Bone marrow (tissue), 2 donors: ENCODE measurements around the gene PPP2R2D.

ENCODE experiments used
- DNase-seq, 2 donors: peaks; one replicate each; lab custom pipeline; 2025; lab: John Stamatoyannopoulos, UW

Gene PPP2R2D

GRCh38 chr10:131929122-131929845 is 28.5 kb downstream of the PPP2R2D start:
- no peak for DNase-seq

DNA sequence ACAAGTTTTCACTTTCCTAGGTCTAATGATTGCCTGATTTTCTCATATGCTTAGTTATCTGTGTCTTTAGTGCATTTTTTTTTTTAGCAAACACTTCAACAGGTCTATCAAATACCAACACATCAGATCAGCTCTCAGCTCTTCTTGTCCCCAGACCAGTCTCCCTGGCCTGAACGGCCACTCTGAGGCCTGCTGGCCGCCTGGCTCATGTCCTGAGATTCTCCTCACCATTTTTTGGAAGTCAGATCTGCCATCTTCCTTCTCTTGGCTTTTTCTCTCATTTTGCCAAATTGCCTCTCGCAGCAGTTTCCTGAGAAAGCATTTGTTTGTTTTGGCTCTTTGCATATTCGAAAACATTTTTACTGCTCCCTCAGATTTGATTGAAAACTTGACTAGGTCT is 29.3 kb downstream of the PPP2R2D start:
- no peak for DNase-seq

DNA sequence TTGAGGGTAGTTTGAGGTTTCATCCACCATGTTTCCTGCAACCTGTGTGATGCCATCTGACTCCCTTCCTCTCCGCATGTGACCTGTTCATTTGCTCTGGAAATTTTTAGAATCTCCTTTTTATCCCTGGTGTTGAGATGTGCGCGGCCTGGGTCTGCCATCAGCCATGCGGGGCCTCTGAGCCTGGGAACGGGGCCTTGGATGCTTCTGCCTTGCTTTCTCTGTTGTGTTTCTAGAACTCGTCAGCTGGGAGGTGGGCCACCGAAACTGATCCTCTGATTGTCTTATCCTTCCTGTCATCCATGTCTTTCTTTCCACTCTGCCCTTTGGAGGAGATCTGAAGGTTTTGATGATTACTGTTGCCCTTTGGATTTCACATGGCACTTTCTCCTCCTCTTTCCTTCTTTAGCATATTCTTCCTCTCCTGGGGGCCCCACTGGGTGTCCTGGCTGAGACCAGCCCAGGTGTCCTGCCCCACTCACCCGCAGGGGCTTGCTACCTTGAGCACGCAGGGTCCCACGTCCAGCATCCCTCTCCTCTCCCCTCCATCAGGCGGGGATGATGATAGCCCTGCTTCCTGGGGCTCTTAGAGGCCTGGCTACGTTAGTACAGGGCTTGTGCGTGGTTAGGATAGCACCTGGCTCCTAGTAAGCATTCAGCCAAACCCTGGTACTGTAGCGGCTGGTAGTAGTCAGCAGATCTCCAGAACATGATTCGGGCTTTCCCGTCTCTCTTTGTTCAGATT is 29.9 kb downstream of the PPP2R2D start:
- no peak for DNase-seq

GRCh38 chr10:131931981-131932380 is 31.2 kb downstream of the PPP2R2D start:
- DNase-seq = no peak

DNA sequence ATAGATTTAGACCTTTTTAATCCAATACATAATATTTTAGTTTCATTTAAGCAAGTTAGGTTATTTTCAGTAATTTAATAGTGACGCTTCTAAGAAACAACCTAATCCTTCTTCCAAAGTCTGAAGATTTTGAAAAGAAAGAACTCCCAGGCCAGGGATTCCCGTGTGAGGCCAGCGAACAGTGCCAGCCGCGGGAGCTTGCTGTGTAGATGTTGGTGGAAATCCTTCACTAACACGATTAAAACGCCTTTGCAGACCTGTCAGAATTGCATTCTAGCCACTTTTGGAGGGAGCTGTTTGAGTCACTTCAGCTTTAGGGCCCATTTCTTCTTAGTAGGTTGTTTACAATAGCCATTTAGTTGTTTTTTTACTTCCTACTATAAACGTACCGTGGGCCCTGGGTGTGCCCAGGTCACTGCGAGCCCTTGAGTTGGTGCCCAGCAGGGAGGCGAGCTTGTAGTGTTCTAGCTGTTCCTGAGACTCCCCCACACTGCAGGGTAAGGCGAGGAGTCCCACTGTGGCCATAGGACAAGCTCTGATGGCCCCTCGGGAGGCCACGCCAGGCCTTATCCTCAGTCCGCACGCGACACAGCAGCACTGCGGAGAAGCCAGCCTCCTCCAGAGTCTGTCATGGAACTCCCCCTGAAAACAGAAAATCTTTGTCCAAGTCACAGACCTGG is 32.3 kb downstream of the PPP2R2D start:
- DNase-seq = no peak

GRCh38 chr10:131933696-131934086 is 32.9 kb downstream of the PPP2R2D start:
- no peak for DNase-seq

- no peak for DNase-seq
These were observed 34.0 kb downstream of the PPP2R2D start for GRCh38 chr10:131934769-131935168.

DNA sequence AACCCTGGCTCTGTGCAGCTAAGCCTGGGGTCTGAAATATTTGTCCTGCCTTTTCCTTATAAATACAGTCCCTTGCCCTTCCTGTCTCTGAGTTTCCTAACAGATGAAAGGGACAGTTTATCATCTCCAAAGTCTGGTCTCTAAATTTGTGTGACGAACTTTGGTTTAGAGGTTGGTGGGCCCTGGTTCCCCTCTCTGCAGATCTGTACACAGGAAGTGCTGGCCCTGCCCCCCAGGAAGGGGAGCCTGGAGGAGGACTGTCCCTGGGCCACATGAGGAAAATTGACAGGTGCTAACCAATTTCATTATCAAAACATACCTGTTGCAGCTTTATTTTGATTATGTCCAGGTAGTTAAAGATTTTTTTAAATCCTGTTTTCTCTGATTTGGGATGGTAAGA is 34.5 kb downstream of the PPP2R2D start:
- no peak for DNase-seq

- DNase-seq = no peak
These were observed 35.5 kb downstream of the PPP2R2D start for GRCh38 chr10:131936294-131936693.

GRCh38 chr10:131936736-131937135 is 35.9 kb downstream of the PPP2R2D start:
- DNase-seq = no peak

DNA sequence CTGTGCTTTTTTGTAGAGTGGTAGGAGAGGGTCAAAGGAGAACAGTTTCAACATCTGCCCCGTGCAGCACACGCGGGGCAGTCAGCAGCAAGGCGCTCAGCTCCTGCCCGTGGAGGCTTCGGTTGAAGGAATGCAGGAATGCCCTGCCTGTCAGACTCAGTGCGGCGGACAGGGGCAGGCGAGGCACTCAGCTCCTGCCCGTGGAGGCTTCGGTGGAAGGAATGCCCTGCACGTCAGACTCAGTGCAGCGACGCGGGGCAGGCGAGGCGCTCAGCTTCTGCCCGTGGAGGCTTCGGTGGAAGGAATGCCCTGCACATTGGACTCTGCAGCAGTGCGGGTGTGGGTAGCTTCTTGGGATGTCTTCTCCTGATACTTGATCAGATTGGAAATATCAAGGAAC is 37.0 kb downstream of the PPP2R2D start:
- DNase-seq = no peak

DNA sequence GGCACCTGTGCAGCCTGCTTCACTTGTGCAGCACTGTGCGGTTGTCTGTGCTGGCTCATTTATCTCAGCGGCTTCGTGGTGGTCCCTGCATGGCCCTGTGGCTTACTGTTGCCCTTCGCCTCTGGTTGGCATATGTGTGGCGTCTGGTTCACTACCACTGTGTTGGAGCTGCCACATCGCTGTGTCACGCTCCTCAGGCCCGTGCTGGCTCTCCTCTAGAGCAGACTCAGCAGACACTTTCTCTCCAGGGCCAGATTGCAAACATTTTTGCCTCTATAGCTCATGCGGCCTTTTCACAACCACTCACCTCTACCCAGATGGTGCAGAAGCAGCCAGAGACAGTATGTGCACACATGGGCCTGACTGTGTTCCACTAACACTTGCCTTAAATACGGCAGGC is 37.9 kb downstream of the PPP2R2D start:
- DNase-seq = no peak

DNA sequence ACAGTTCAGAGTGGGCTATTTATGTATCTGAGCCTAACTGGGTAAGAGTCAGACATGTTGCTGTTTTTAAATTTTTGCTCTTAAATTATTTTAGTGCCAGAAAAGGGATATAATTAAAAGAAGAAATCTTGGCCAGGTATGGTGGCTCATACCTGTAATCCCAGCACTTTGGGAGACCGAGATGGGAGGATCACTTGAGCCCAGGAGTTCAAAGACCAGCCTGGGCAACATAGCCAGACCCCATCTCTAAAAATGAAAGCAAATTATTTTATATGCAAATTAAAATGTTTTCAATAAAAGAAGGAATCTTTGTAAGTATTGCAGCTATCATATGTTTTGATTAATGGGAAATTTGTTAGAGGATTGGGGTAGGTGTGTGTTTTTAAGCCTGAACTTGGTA is 41.6 kb downstream of the PPP2R2D start:
- DNase-seq = no peak

GRCh38 chr10:131943021-131943814 is 42.4 kb downstream of the PPP2R2D start:
- DNase-seq = no peak

GRCh38 chr10:131944412-131944811 is 43.6 kb downstream of the PPP2R2D start:
- DNase-seq = no peak

DNA sequence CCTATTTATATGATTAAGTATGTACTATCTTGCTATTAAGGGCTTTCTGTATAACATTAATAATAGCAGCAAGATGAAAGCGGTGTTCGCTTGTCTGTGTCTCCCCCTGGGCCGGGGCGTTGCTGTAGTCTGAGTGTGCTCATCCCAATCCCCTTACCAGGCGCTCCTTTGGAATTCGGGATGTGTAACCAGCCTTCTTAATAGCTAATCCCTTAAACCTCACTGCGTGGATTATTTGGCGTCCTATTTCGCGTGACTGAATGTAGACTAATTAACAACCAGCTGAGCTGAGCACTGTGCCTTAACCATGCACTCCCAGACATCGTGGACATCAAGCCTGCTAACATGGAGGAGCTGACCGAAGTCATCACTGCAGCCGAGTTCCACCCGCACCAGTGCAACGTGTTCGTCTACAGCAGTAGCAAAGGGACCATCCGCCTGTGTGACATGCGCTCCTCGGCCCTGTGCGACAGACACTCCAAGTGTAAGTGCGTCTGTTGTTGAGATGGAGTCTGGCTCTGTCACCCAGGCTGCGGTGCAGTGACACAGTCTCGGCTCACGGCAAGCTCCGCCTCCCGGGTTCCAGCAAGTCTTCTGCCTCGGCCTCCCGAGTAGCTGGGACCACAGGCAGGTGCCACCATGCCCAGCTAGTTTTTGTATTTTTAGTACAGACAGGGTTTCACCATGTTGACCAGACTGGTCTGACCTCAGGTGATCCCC is 44.3 kb downstream of the PPP2R2D start:
- DNase-seq = no peak

- no peak for DNase-seq
These were observed 45.5 kb downstream of the PPP2R2D start for GRCh38 chr10:131946321-131946751.

- no peak for DNase-seq
These were observed 46.1 kb downstream of the PPP2R2D start for GRCh38 chr10:131946880-131947279.

DNA sequence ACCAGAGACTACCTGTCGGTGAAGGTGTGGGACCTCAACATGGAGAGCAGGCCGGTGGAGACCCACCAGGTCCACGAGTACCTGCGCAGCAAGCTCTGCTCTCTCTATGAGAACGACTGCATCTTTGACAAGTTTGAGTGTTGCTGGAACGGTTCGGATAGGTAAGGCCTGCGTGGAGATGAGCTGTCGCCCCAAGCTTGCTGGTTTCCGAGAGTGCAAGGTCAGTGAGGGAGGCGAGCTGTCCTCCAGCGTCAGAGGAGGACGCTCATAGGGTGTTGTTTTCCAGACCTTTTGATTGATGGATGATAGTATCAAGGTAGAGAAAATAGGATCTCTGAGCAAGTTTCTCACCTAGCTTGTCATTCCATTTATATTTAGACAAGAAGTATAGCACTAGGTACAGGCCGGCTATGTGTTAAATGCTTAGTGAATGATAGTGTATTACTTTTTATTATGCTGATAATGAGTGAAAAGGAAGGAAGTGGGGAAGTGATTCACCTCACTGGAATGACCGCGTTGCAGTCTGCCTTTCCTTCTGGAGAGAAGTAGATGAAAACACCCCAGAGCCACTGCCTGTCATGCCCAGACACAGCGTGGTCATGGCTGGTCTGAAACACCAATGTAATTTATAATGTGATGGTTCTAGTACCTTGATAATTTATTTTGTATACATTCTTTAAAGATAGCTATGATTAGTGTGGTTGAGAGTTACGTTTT is 47.0 kb downstream of the PPP2R2D start:
- no peak for DNase-seq

DNA sequence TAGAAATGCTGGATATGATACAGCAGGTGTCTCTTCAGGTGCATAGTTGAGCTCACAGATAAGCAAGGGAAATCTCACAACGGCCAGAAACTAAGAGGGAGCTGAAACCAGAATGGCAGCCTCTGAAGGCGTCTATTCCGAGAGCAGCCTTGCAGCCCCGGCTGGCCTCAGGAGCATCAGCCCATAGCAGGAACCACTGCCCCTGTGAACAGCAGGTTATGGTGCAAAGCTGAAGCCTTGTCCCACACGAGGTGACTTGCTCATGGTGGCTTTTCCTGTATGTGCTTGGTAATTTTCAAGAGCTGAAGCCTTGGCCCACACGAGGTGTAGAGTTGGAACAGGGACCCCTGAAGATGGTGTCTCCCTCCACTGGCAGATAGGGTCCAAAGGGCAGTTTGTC is 47.7 kb downstream of the PPP2R2D start:
- DNase-seq = no peak
